ENCODE measurements around the gene SLC45A1.

DNA sequence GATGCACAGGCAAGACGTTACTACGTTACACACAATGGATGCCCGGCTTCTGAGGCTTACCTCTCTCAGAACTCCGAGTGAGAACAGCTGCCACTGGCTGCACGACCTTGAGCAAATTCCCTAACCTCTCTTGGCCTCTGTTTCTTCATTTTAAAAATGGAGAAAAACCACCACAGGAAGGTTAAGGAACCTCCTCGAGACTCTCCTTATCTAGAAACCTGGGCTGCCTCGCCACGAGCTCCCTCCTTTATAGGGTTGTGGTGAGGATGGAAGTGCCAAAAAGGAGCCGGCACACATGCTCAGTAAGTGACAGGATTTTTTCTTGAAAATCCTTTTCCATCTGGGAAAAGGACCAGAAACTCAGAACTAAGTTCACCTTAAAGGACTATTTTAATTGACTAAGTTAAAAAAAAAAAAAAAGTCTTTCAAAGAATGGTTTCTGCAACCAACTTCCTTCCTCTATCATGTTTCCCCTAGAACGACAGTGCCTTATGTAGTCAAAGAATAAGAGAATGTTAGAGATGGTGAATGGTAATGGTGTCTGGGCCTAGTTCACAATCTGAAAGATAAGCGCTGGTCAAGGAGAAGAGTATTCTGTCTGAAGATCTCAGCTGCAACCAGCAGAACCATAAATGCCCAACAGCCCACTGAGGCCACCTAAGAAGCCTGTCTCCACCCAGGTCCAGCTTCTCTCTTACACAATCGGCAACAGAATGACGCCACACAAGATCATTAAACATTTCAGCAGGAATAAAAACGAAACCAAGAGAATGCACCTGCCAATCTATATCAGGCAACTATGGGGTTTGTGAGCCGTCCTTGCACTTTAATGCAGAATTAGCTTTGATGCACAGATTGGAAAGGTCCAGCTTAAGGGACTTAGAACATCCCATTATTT, 64.9 kb downstream of the SLC45A1 start:
- TF ChIP-seq POLR2A (IDR thresholded peaks at IDR 0.05): no peak
- TF ChIP-seq, protein P1, sequence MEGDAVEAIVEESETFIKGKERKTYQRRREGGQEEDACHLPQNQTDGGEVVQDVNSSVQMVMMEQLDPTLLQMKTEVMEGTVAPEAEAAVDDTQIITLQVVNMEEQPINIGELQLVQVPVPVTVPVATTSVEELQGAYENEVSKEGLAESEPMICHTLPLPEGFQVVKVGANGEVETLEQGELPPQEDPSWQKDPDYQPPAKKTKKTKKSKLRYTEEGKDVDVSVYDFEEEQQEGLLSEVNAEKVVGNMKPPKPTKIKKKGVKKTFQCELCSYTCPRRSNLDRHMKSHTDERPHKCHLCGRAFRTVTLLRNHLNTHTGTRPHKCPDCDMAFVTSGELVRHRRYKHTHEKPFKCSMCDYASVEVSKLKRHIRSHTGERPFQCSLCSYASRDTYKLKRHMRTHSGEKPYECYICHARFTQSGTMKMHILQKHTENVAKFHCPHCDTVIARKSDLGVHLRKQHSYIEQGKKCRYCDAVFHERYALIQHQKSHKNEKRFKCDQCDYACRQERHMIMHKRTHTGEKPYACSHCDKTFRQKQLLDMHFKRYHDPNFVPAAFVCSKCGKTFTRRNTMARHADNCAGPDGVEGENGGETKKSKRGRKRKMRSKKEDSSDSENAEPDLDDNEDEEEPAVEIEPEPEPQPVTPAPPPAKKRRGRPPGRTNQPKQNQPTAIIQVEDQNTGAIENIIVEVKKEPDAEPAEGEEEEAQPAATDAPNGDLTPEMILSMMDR (IDR thresholded peaks at IDR 0.05): no peak
